GM21526 (cell line): ENCODE measurements around the gene AOC1.
"Not testable (repeated sequence)": the region's sequence is repeated elsewhere in the genome, so short reads cannot be mapped to it uniquely, and the experiment has no call there.

Source experiments
- ATAC-seq: cut with Tn5 transposase; IDR thresholded peaks from one replicate; pipeline ENCODE4 v1.9.1; 2021; ENCODE audit warnings: moderate library complexity; ENCODE audit not compliant: unreplicated experiment, low FRiP score

The AOC1 gene

GRCh38 chr7:150852371-150852905 lies at the start of gene AOC1:
Gene AOC1 (plus strand): TSS chr7:150852517. CDS start chr7:150856471, 3,954 bp downstream.
- ATAC-seq, result no peak

- ATAC-seq, result no peak
Observed at GRCh38 chr7:150803161-150803860, 49.0 kb upstream of the AOC1 start.

GRCh38 chr7:150804802-150805201 lies 47.5 kb upstream of the AOC1 start:
- ATAC-seq, result no peak

GRCh38 chr7:150805864-150806263 lies 46.5 kb upstream of the AOC1 start:
- no peak for ATAC-seq

- no peak for ATAC-seq
Observed at GRCh38 chr7:150806454-150806853, 45.9 kb upstream of the AOC1 start.

GRCh38 chr7:150806863-150807262 lies 45.5 kb upstream of the AOC1 start:
- no peak for ATAC-seq

- ATAC-seq, result not testable (repeated sequence)
Observed at GRCh38 chr7:150807616-150808438, 44.5 kb upstream of the AOC1 start.

GRCh38 chr7:150814328-150815001 lies 37.9 kb upstream of the AOC1 start:
- no peak for ATAC-seq

- ATAC-seq, result no peak
Observed at GRCh38 chr7:150818971-150819370, 33.3 kb upstream of the AOC1 start.

- no peak for ATAC-seq
Observed at GRCh38 chr7:150820148-150820547, 32.2 kb upstream of the AOC1 start.

GRCh38 chr7:150820578-150821198 lies 31.6 kb upstream of the AOC1 start:
- no peak for ATAC-seq

GRCh38 chr7:150823043-150823442 lies 29.3 kb upstream of the AOC1 start:
- ATAC-seq, result no peak

GRCh38 chr7:150823484-150824126 lies 28.7 kb upstream of the AOC1 start:
- no peak for ATAC-seq

- ATAC-seq, result no peak
Observed at GRCh38 chr7:150824379-150825177, 27.7 kb upstream of the AOC1 start.

- ATAC-seq, result no peak
Observed at GRCh38 chr7:150826061-150826849, 26.1 kb upstream of the AOC1 start.

- ATAC-seq, result no peak
Observed at GRCh38 chr7:150828384-150828783, 23.9 kb upstream of the AOC1 start.

- no peak for ATAC-seq
Observed at GRCh38 chr7:150829426-150829825, 22.9 kb upstream of the AOC1 start.

- no peak for ATAC-seq
Observed at GRCh38 chr7:150830937-150831336, 21.4 kb upstream of the AOC1 start.

GRCh38 chr7:150831851-150832250 lies 20.5 kb upstream of the AOC1 start:
- no peak for ATAC-seq
